HCEC 1CT (cell line): ENCODE results near the gene SALL3.

ENCODE experiments used
- DNase-seq: peaks from one replicate; pipeline ENCODE4 v3.0.0-alpha.2; 2017

SALL3 gene

DNA sequence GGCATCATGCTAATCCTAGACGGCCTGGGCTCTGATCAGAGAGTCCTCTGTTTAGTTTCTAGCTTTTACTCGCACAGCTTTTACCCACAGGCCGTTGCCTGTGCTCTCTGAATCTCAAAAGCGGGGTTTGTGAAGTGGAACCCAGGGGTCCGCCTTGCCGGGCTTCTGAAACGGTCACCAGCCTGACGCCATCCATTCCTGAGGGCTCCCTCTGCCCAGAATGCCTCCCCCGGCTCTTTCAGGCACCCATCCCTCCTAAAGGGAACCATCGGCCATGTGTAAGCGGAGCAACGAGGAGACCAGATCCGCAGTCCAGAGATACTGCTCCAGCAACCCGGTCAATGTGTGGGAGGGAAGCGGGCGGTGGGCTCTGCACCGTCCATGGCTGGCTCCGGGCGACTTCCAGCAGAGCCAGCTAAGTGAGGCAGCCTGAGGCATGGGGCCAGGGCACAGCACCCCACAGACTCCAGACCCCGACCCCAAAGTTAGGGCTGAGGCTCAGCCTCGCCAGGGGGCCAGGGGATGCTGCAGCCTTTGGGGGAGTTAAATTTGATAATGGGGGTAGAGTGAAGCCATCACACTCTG lies 28.8 kb downstream of the SALL3 start:
- DNase-seq, result no peak

DNA sequence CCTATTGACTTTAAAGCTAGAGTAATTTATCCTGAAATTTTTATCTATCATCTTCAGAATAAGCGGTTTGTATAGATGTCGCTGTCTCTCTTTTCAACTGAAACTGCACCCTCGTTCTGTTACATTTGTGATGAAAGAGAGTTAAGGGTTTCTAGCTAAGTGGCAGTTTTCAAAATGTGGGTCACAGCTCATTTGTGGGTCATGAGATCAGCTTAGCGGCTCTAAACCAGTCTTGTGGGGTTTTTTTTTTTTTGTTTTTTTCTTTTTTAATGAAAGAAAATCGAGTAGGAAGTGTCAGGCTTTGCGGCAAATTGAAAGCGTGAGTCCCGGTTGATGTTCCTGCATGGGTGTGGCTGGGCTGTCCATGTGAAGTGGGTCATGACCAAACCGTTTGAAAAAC lies 31.2 kb downstream of the SALL3 start:
- DNase-seq, result no peak

DNA sequence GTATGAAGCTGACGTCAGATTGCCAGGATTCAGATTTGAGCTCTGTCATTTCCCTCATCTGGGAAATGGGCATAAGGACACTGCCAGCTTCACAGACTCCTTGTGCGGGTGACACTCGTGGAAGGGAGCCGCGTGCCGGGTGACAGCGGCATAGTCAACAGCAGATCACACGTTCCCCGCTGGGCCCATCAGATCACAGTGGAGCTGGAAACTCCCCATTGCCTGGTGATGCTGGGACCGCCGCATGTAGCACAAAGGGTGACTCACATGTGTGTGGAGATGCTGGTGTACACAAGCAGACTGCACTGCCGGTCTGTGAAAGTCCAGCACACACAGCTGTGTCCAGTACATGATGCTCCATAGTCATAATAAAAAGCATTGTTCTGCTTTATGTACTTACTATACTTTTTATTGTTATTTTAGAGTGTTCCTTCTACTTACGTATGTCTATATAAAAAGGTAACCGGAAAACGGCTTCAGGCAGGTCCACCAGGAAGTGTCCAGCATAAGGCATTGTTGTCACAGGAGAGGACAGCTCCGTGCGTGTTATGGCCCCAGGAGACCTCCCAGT lies 31.8 kb downstream of the SALL3 start:
- DNase-seq, result no peak

DNA sequence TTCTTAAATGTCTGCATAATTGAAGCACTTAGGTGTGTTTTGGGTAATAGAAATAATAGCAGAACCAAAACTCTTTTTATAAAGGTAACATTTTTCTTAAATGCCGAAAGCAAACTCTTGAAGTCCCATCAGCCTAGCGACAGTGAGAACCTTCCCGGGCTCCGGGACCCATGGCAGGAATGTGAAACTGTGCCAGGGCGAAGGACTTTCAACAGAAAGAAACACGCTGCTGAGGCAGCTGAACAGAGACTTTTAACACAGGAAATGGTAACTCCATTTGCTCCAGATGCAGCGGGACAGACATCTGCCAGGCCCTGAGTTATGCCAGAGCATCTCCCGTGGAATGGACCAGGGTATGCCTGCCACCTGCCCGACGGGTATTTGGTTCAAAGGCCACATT lies 34.3 kb downstream of the SALL3 start:
- no peak for DNase-seq

DNA sequence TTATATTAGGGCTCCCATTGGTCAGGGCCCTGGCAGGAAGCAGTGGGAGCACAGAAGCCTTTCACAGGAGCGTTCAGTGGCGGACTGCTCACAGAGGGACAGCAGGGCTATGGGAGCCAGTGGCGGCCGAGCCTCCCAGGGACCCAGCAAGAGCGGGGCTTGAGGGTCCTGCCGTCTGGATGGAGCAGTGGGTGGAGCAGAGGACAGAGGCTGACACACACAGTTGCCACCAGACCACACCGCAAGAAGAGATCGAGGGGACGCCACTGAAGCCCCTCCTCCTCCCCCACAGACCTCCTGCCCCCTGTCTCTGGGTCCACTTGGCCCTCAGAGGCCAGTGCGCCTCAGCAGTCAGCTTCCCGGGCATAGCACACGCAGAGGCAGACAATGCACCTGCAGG lies 39.3 kb downstream of the SALL3 start:
- DNase-seq, result no peak

DNA sequence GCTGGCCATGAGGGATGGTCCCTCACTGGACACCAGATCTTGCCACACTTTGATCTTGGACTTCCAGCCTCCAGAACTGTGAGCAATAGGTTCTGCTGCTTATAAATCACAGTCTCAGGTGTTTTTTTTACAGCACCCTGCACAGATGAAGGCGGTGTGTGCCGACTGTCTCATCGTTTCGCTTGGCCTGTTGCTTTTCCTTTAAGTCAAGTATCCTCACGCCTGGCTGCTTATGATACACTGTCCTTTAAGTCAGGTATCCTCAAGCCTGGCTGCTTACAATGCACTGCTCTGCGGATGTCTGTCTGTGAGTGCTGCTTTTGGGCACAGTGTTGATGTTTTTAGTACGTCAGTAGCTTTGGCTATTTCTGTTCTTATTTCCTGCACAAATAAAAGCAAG lies 40.3 kb downstream of the SALL3 start:
- DNase-seq, result no peak

GRCh38 chr18:79022603-79023002 lies 43.0 kb downstream of the SALL3 start:
- DNase-seq, result no peak

DNA sequence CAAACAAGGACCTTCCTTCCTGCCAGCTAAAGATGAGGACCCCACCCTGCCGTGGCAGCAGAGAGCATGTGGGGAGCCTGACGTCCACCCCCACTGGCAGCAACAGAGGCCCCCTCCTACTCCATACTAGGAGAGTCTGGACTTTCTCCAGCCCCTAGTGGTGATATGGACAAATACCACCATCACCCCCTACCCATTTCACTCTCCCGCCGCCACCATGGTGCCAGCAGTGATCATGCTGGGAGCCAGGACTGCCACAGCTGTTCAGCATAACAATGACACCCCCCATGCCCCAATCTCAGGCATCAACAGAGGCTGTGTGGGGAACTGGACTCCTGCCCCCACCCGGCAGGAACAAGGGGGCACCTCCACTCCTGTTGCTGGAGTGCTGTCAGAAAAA lies 46.9 kb downstream of the SALL3 start:
- no peak for DNase-seq

GRCh38 chr18:79030680-79031079 lies 51.1 kb downstream of the SALL3 start:
- no peak for DNase-seq

GRCh38 chr18:79042276-79042675 lies 62.7 kb downstream of the SALL3 start:
- no peak for DNase-seq

GRCh38 chr18:79043288-79043687 lies 63.7 kb downstream of the SALL3 start:
- DNase-seq, result no peak

- DNase-seq, result no peak
These were observed 66.9 kb downstream of the SALL3 start for GRCh38 chr18:79046522-79046921.

DNA sequence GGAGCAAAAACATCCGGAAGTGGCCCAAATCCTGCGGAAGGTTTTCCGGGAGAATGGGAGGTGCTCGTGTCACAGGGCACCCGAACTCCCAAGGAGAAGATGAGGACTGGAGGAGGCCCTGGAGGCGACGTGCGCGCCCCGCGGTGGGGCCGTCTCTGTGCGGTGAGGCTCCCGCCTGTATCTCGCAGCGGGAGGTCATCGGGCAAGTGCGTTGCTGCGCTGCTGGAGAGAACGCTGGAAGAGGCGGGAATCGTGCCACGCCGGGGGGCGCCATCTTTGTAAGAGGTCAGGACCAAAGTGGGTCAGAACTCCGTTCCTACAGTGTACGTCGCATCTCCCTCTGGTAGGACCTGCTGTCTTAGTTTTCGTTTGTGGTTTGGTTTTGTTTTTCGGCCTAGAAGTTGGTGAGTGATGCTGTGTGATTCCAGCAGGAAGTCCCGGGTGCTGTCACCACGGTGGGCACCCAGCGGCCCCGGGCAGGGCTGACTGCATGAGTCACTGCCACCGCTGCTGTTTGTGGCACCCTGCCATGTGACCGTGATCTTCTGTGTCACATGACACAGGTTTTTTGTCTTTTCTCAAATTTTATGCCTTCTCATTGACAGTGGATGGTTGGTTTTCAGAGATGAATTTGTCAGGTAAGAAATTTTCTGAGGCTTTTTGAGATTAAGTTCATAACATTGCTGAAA lies 68.1 kb downstream of the SALL3 start:
- no peak for DNase-seq

DNA sequence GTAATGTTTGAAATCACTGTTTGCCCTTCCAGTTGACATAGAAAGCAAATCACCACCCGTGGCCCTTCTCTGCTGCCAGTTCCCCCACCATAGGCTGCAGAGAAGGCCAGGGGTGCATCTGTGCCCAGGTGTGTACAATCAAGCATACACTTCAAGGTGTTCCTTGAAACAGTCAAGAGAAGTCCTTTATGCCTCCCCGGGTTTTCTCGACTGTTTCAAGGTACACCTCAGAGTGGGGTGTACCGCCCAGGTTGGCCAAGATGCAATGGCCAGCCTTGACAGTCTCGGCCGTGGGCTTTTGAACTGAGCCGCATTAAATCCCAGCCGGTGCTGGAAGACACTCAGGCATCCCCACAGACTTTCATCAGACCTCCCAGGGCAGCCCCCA lies 68.6 kb downstream of the SALL3 start:
- no peak for DNase-seq

DNA sequence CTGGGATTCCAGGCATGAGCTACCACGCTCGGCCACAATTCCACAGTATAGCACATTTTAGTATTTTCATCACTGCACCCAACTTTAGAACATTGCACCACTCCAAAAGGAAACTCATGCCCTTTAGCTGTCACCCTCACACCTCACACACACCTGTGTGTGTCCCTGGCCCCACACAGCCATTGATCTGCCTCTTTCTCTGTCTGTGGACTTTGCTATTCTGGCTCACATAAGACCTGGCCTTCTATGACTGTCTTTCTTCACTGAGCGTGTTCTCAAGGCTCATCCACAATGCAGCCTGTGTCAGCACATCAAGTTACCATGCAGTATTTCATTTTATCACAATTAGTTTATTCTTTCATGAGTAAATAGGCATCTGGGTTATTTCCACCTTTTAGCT lies 69.9 kb downstream of the SALL3 start:
- DNase-seq, result no peak
